ENCODE measurements around the gene TMEFF1.
A peak's percentile ranks its signal among the peaks of the same experiment; 100 is the strongest.

TMEFF1 gene

DNA sequence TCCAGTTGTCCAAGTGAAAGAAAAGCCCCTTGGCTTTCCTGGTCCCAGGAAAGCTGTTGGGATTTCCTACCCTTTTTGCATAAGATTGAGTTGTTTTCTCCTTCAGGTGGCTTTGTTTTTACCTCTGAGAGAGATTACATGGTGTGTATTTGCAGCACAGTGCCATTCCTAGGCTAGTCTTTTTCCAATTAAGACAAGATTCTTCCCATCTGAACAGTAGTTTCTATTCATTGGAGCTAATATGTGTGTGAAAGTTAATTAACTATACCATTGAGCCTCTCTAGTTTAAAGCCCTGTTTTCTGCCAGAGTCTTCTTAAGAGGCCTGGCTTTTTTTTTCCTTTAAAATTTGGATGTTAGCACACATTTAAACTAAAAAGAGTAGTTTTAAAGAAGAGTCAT, 25.9 kb upstream of the TMEFF1 start:
- DNase-seq (ENCODE audit: low read depth in 2 of 2), result no peak

DNA sequence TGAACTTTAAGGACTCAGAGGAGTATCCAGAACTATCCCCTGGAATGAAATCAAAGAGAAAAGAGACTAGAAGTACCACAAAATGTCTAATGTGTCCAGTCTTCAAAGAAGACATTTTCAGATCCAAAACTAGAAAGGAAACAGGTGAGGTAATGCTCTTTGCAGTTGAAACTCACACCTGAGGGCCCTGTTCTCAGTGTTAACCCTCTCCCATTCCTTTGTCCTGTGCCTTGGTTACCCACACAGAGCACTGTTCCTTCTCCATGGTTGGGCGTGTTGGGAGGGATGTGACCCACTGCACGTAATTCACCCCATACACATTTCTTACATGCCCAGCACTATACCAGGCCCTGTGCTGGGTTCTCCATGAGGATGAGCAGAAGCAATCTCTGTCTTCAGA, 24.7 kb upstream of the TMEFF1 start:
- no peak for DNase-seq (ENCODE audit: low read depth in 2 of 2)

DNA sequence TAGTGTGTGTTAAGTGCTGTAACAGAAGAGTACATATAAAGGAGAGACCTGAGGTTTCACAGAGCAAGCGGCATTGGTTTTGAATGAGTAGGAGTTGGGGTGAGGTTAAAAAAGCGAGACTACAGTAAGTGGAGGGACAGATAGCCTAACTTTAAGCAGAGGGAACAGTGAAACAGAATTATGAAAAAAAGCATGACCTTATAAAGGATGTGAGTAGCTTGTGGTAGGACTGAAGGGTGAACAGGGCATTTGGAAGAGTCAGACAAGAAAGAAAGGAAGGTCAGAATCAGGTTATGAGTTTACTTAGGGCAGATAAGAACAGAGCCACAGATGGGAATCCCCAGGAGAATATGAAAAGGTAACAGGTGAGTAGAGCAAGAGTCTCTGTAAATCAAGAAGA, 23.5 kb upstream of the TMEFF1 start:
- no peak for DNase-seq (ENCODE audit: low read depth in 2 of 2)

DNA sequence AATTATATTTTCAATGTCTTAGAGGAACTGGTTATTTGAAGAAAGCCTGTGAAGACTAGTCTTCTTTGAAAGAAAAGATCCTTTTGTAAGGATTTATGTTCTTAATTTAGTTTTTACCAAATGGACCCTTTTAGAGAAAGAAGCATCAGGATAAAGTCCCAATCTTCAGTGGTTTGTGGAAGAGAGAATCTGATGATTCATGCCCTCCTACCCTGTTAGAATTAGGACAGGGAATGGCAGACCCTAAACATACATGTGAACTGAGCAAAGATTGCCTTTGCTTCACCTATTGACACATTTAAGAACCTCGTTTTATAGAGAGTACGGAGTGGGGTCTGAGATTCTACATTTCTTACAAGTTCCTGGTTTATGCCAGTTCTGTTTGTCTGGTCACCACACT, 20.1 kb upstream of the TMEFF1 start:
- DNase-seq (ENCODE audit: low read depth in 2 of 2), result no peak

DNA sequence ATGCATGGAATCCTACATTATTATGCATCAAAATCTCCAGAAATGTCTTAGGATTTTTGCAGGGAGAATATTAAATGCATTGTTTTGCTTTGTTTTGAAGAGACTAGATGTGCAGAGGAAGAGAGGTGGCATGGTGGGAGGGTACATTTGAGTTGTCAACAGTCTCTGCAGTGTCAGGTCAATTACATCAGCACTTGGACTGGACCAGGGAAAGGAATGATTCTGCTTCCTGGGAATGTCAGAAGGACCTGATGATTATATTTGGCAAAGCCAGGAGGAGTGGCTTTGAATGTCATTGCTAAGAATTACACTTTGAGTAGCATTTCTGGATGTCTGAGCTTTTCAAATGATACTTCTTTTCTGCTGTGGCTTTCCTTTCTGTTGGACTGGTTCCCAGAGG, 17.5 kb upstream of the TMEFF1 start:
- no peak for DNase-seq (ENCODE audit: low read depth in 2 of 2)

DNA sequence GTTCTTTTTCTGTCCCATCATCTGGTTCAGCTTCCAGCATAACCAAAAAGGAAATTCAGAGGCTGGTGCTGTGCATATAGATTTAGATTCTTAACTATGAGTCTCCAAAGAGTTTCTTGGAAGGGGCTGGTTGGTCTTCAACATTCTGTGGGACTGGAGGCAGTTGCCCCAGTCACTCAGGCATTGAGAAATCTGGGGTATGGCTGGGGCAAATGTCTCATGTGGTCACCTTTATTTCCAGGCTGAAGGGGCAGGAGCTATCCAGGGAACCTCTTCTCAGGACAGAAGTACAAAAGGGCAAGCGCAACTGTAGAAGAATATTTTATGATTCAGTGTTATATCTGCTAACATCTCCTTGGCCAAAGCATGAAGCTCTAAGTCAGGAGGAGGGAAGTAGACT, 15.4 kb upstream of the TMEFF1 start:
- no peak for DNase-seq (ENCODE audit: low read depth in 2 of 2)

DNA sequence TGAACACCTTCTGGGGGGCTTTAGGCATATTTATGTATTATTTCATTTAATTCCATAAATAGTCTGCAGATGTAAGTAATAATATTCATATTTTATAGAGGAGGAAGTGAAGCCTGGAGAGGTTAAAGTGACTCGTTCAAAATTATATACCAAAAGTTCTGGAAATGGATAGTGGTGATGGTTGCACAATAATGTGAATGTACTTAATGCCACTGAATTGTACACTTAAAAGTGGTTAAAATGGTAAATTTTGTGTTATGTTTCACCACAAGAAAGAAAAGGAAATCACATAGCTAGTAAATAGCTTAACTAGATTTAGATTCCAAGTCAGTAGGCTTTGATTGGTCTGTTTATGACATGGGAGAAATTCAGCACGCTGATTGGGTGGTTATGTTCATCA, 13.0 kb upstream of the TMEFF1 start:
- DNase-seq (ENCODE audit: low read depth in 2 of 2), result no peak

DNA sequence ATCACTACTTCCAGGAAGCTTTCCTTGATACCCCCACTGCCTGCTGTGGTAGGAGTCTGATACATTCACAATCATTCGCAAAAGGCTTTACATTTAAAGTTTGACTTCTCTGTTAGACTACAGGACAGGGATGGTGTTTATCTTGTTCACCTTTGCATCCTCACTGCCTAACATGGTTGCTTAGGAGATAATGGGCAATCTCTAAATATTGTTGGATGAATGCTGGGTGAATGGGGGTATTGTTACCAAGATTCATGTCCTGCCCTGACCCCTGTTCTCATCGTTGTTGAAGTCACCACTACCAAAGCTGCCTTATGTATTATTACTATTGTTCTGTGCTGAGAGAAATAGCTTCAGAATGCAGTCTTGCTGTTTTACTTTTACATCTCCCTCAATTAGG, 7.7 kb upstream of the TMEFF1 start:
- DNase-seq (ENCODE audit: low read depth in 2 of 2), result no peak

DNA sequence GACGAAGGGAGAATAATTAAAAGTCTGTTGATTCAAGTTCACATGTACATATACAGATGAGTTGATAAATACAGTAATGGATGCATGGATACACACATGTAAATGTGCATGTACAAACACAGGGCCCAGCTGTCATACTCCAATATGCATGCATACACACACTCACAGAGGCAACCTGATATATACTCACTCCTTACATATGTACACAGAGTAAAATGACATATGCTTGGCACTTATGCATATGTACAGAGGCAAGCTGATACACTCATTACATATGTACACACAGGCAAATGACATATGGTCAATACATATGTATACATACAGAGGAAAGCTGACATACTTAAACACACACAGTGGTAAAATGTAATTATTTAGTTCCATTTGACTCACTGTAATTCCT, 7.2 kb upstream of the TMEFF1 start:
- no peak for DNase-seq (ENCODE audit: low read depth in 2 of 2)

DNA sequence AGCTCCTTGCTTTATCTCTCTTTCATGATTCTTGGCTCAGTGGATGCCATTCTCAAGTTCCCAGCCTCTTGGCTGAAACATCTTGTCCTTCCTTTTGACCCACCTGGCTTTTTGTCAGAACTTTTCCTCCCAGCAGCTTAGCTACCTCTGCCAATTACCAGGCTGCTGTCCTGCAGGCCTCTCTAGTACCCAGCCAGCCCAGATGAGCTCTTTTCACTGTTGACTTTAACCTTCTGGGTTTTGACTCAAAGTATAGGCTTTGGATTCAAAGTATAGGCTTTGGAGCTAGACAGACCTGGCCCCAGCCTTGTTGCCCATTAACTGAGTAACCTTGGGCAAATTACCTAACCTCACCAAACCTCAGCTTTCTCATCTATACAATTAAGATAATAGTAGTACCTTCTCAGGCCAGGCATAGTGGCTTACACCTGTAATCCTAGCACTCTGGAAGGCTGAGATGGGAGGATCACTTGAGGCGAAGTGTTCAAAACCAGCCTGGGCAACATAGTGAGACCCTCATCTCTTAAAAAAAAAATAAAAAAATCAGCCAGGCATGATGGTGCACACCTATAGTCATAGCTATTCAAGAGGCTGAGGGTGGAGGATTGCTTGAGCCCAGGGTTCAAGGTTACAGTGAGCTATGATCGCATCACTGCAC, 6.6 kb upstream of the TMEFF1 start:
- DNase-seq (ENCODE audit: low read depth in 2 of 2), result no peak

DNA sequence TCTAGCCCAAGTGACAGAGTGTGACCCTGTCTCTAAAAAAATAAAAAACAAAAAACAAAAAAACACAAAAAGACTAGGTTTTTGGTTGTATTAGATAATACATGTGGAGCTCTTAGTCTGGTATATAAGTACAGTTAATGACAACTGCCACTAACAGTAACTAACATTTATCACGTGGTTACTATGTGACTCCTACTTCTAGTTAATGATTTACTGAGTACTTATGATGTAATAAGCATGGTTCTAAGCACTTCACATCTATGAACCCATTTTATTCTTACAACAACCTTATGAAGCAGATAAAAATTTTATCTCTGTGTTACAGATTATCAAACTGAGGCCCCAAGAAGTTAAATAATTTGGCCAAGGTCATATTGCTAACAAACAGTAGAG, 6.1 kb upstream of the TMEFF1 start:
- DNase-seq (ENCODE audit: low read depth in 2 of 2), result no peak

DNA sequence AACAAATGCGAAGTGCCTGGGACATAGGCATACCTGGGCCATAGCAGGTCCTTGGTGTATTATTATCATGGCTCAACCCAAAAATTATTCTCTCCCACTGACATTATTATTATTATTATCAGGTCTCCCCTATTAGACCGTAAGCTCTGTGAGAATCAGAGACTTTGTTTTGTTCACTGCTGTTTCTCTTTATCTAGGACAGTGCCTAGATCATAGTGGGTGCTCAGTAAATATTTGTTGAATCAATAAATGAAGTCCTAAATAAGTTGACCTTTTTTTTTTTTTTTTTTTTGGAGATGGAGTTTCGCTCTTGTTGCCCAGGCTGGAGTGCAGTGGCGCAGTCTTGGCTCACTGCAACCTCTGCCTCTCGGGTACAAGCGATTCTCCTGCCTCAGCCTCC, 4.9 kb upstream of the TMEFF1 start:
- no peak for DNase-seq (ENCODE audit: low read depth in 2 of 2)

DNA sequence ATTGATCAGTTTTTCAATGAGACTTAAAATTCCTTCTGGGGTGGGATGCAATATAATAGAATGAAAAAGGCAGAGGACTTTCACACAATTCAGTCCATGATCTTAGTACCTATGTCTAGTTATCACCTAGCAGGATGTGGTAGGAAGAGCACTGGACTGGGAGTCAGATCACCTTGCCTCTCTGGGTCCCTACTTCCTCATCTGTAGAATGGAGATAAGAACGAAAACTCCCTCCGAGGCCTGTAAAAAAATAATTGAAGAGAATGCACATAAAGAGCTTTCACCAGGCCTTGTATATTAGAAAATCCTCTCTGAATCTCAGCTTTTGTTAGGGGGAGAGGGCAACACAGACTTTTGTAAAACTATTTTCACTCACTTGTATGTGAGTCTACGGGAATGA, 681 bp upstream of the TMEFF1 start:
- no peak for DNase-seq (ENCODE audit: low read depth in 2 of 2)

DNA sequence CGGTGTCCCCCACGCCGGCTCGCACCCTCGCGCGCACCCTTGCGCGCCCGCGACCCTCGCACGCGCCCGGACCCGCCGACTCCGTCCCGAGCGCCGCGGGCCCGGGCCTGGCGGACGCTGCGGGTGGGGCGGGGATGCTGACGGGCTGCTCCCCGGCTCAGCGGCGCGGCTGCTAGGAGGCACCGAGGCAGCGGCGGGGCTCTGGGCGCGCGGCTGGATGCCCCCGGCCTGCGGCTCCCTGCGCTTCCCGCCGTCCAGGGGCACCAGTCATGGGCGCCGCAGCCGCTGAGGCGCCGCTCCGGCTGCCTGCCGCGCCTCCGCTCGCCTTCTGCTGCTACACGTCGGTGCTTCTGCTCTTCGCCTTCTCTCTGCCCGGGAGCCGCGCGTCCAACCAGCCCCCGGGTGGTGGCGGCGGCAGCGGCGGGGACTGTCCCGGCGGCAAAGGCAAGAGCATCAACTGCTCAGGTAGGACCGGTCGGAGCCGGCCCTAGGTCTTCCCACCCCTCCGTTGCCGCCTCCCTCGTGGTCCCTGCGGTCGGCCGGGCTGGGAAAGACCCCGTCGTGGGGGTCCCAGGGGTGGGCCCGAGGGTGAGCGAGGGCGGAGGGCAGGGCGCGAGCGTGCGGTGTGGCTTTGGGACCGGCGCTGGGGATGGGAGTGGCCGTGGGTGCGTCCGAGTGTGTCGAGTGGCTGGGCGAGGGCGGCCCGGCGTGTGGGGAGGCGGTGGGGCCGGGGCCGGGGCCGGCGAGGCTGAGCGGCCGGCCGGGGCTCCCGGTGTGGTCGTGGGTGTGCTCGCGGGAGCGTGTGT, 530 bp downstream of the TMEFF1 start:
- DNase-seq (ENCODE audit: low read depth in 2 of 2), result peak in 1 of 2 donors; percentile 12

DNA sequence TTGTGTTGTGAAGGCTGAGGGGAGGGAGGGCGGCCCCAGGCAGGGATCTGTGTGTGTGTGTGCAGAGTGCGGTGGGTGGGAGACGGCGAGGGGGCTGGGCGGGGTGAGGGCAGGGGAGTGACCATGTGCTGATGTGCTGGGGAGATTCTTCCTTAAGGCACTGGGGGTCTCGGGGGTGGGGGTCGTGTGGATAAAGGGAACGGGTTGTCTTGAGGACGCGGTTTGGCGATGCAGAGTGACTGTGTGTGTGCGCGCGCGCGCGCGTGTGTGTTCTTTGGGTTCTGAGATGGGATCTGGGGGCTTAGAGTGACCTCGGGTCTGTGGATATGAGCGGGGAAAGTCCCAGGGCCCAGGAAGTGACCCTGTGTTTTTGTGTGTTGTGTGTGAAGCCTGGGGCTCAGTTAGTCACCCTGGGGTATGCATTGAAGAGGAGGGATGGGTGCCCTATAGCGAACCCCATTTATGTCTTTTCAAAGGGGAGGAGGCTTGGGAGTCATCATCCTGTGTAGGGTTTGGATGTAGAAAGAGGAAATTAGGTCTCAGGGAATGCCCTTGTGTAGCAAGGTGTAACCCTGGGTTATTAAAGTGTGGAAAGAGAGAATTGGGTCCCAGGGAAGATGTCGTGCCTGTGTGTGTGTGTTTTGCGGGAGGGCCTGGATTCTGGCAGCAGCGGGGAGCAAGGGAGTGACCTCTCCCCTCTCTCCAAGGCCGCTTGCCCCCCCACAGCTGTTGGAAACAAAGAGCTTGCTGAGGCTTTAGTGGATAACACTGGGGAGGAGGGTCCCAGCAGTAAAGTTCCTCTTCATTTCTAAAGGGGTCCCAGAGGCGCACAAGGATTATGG, 1.4 kb downstream of the TMEFF1 start:
- DNase-seq (ENCODE audit: low read depth in 2 of 2), result no peak

DNA sequence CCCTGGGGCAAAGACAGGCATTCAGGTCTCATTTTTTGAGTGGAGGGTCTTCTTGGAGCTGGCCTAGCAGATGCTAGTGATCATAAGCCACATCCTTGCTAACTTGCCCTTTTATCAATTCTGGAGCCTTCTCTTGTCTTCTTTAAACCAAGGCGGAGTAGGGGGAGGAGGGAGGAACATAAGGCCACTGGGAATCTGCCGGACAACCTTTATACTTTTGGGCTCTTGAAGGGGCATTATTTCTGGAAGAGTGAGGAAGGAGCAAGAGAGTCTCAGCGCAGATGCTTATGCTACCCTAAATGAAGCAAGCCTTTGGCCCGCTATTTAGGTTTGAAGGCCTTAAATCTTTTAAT, 2.0 kb downstream of the TMEFF1 start:
- no peak for DNase-seq (ENCODE audit: low read depth in 2 of 2)

DNA sequence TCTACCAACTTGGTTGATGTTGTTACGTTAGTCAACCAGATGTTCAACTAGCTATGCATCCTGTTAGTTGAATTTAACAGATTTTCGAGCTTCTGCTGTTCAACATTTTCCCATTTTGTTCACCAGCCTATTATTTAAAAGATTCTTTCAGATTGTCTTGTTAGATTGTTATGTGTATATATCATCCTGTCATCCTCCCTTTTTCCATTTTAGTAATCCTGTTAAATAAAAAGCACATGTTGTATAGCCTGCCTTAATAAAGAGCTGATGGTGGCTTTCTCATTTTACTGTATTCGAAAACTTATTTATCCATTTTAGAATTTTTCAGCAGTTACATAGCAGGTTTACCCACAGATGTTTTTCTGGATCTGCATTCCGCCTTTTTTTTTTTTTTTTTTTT, 4.3 kb downstream of the TMEFF1 start:
- no peak for DNase-seq (ENCODE audit: low read depth in 2 of 2)

DNA sequence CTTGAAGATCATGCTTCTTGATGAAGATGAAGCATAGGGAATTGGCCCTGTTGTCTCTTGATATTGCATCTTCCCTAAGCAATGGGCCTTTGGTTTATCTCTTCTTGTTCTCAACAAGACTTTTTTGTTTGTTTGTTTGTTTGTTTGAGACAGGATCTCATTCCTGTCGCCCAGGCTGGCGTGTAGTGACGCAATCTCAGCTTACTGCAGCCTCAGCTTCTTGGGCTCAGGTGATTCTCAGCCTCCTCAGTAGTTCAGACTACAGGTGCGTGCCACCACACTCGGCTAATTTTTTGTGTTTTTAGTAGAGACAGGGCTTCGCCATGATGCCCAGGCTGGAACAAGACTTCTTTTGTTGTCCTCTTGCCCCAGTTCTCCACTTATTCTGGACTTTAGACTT, 5.2 kb downstream of the TMEFF1 start:
- DNase-seq (ENCODE audit: low read depth in 2 of 2), result no peak

DNA sequence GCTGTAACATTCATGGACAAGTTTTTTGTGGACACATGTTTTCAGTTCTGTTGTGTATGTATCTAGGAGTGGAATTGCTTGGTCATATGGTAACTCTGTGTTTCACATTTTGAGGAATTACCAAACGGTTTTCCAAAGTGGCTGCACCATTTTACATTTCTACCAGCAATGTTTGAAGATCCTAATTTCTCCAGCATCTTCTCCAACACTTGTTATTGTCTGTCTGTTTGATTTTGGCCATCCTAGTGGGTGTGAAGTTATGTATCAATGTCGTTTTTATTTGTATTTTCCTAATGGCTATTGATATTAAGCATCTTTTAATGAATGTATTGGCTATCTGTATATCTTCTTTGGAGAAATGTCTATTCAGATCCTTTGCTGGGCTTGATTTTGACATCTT, 6.9 kb downstream of the TMEFF1 start:
- DNase-seq (ENCODE audit: low read depth in 2 of 2), result no peak

DNA sequence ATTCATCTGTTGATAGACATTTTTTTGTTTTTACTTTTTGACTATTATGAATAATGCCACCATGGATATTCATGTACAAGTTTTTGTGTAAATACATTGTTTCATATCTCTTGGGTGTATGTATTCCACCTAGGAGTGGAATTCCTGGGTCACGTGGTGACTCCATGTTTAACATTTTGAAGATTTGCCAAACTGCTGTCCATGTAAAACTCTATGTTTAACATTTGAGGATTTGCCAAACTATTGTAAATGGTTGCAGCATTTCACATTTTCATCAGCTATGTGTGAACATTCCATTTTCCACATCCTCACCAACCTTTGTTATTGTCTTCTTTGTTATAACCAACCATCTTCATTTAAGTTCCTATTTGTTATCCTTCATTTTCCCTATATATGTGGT, 12.2 kb downstream of the TMEFF1 start:
- no peak for DNase-seq (ENCODE audit: low read depth in 2 of 2)

DNA sequence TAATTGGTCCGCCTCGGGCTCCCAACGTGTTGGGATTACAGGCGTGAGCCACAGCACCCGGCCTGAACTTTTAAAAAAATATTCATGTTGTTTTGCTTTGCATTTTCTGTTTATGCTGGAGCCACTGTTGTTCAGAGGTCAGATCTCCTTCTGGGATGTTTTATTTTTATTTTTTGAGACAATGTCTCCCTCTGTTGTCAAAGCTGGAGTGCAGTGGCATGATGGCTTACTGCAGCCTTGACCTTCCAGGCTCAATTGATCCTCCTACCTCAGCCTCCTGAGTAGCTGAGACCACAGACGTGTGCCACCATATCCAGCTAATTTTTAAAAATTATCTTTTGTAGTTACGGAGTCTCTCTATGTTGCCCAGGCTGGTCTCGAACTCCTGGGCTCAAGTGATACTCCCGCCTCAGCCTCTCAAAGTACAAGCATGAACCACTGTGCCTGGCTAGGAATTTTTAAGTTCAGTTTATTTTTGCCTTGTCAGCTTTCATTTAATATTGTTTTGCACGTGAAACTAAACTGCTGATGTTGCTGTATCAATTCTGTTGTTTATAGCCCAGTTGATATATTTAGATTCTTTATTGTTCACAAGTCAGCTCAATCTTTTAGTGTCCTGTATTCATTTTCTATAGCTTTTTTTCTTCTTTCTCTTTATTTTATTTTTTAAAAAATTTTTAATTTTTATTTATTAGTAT, 13.7 kb downstream of the TMEFF1 start:
- no peak for DNase-seq (ENCODE audit: low read depth in 2 of 2)

DNA sequence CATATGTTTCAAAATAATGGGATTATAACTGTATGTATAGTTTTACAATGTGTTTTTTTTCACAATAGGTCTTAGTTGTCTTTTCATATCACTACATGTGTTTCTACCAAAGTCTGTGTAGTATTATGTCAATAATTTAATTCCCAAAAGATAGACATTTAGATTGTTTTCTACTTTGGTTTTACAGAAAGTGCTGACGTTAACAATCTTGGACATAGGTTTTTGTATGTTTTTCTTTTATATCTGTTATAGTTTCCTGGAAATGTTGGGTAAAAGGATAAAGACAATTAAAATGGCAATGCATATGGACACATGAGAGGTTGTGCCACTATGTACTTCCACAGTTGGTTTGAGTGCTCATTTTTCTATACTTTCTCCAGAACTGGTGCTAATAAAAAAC, 15.2 kb downstream of the TMEFF1 start:
- no peak for DNase-seq (ENCODE audit: low read depth in 2 of 2)
